IMR-90 (cell line): ENCODE results near the gene SPATA3. TPM values are rescaled to one million over a fixed set of nuclear protein-coding genes. Genes with fewer than 3 reads are reported as not detected.

Experiments used
- ATAC-seq: fragments of 200-7000 bp; cut with Tn5 transposase; 2 replicates; pipeline ENCODE4 v1.9.1; 2020; ENCODE audit warnings: low read depth, mild to moderate bottlenecking, moderate library complexity
- BruUV-seq: library from RNA; stranded (reverse); fragments of 400-500 nt; replicated peaks from 2 replicates; lab custom pipeline; 2021; lab: Mats Ljungman, UMichigan
- CTCF ChIA-PET: fragments of 300-600 bp; formaldehyde crosslinking; extraction: SDS; loops from one replicate; lab custom pipeline; 2021; ENCODE audit warnings: antibody characterized with exemption; lab: Yijun Ruan, JAX
- POLR2A ChIA-PET: fragments of 300-600 bp; sonication (Branson Sonifier 250); formaldehyde crosslinking; loops from one replicate; lab custom pipeline; 2022; ENCODE audit warnings: antibody characterized with exemption; ENCODE audit not compliant: unreplicated experiment; lab: Charles Lee
- DNase-seq: peaks from one replicate; pipeline ENCODE4 v3.0.0; 2013
- H2AFZ ChIP-seq: replicated peaks from 2 replicates; pipeline ENCODE3; 2013; ENCODE audit warnings: low read length, mild to moderate bottlenecking; ENCODE audit not compliant: poor library complexity
- H2AK5ac ChIP-seq: 2 replicates; pipeline ENCODE4 v1.6.1; 2013; ENCODE audit warnings: low read depth, low read length, inconsistent platforms
- H2AK9ac ChIP-seq: replicated peaks from 2 replicates; pipeline ENCODE3; 2013; ENCODE audit warnings: mild to moderate bottlenecking, low read depth, low read length, moderate library complexity; ENCODE audit not compliant: poor library complexity
- H2BK120ac ChIP-seq: 2 replicates; pipeline ENCODE4 v1.6.1; 2013; ENCODE audit warnings: low read depth, low read length, inconsistent platforms
- H2BK15ac ChIP-seq: 3 replicates; pipeline ENCODE4 v1.6.1; 2013; ENCODE audit warnings: low read depth, low read length, inconsistent platforms
- H2BK20ac ChIP-seq: 2 replicates; pipeline ENCODE4 v1.6.1; 2013; ENCODE audit warnings: low read depth, mild to moderate bottlenecking, inconsistent platforms, low read length, moderate library complexity
- H2BK5ac ChIP-seq: 2 replicates; pipeline ENCODE4 v1.6.1; 2013; ENCODE audit warnings: mild to moderate bottlenecking, low read depth, low read length, inconsistent platforms; ENCODE audit not compliant: poor library complexity, severe bottlenecking
- H3K14ac ChIP-seq: replicated peaks from 2 replicates; pipeline ENCODE4 v1.6.1; 2013; ENCODE audit warnings: low read depth, low read length, inconsistent platforms
- H3K18ac ChIP-seq: 2 replicates; pipeline ENCODE4 v1.6.1; 2013; ENCODE audit warnings: low read depth, low read length, control low read depth
- H3K23ac ChIP-seq: 2 replicates; pipeline ENCODE4 v1.6.1; 2013; ENCODE audit warnings: low read depth, low read length, inconsistent platforms
- H3K27ac ChIP-seq: 2 replicates; pipeline ENCODE4 v1.5.1; 2013; ENCODE audit warnings: mild to moderate bottlenecking, control low read depth, low read length; ENCODE audit not compliant: insufficient read depth
- H3K27me3 ChIP-seq: 2 replicates; pipeline ENCODE4 v1.6.1; 2013; ENCODE audit warnings: low read length; ENCODE audit not compliant: control insufficient read depth, insufficient read depth
- H3K36me3 ChIP-seq: 2 replicates; pipeline ENCODE4 v1.6.1; 2013; ENCODE audit warnings: low read length, mixed read lengths; ENCODE audit not compliant: control insufficient read depth, insufficient read depth
- H3K4ac ChIP-seq: 2 replicates; pipeline ENCODE4 v1.6.1; 2013; ENCODE audit warnings: low read depth, low read length, inconsistent platforms
- H3K4me1 ChIP-seq: 2 replicates; pipeline ENCODE4 v1.6.1; 2013; ENCODE audit warnings: low read length, mixed read lengths; ENCODE audit not compliant: control insufficient read depth, insufficient read depth
- H3K4me2 ChIP-seq: 2 replicates; pipeline ENCODE4 v1.6.1; 2013; ENCODE audit warnings: low read depth, mild to moderate bottlenecking, control low read depth, low read length, moderate library complexity
- H3K4me3 ChIP-seq: 2 replicates; pipeline ENCODE4 v1.5.1; 2013; ENCODE audit warnings: low read depth, mild to moderate bottlenecking, control low read depth, low read length, moderate library complexity; ENCODE audit not compliant: insufficient read depth
- H3K56ac ChIP-seq: 2 replicates; pipeline ENCODE4 v1.6.1; 2013; ENCODE audit warnings: low read length, inconsistent platforms; ENCODE audit not compliant: insufficient read depth; ENCODE audit errors: extremely low read depth
- H3K79me1 ChIP-seq, 2 experiments: 2 replicates each; pipeline ENCODE4 v1.6.1; 2013; ENCODE audit warnings: low read length in 2 of 2, inconsistent platforms in 1 of 2, low read depth in 1 of 2
- H3K9ac ChIP-seq: 2 replicates; pipeline ENCODE4 v1.6.1; 2013; ENCODE audit warnings: low read depth, low read length, control low read depth
- H3K9me1 ChIP-seq: 2 replicates; pipeline ENCODE4 v1.6.1; 2013; ENCODE audit warnings: low read length, inconsistent platforms; ENCODE audit not compliant: insufficient read depth
- H3K9me3 ChIP-seq: 2 replicates; pipeline ENCODE4 v1.6.1; 2013; ENCODE audit warnings: low read length; ENCODE audit not compliant: control insufficient read depth, insufficient read depth
- H4K20me1 ChIP-seq: 2 replicates; pipeline ENCODE4 v1.6.1; 2013; ENCODE audit warnings: low read length, inconsistent platforms; ENCODE audit not compliant: insufficient read depth
- H4K5ac ChIP-seq: 2 replicates; pipeline ENCODE4 v1.6.1; 2013; ENCODE audit warnings: mild to moderate bottlenecking, low read depth, low read length, control low read depth
- H4K8ac ChIP-seq, 2 experiments: 2 replicates each; pipeline ENCODE4 v1.6.1; 2013; ENCODE audit warnings: low read depth in 2 of 2, low read length in 2 of 2, control low read depth in 1 of 2, inconsistent platforms in 1 of 2
- H4K91ac ChIP-seq: 2 replicates; pipeline ENCODE4 v1.6.1; 2013; ENCODE audit warnings: low read depth, low read length, inconsistent platforms; ENCODE audit not compliant: insufficient read depth
- BHLHE40 ChIP-seq: fragments of 150-350 bp; IDR thresholded peaks from 2 replicates; pipeline ENCODE4 v1.6.1; 2016; ENCODE audit warnings: mild to moderate bottlenecking, low read depth, low read length
- CEBPB ChIP-seq: IDR thresholded peaks from 2 replicates; pipeline ENCODE4 v1.6.1; 2012; ENCODE audit warnings: low read depth, low read length, improper control_type of control experiment
- ELK1 ChIP-seq: fragments of 150-350 bp; IDR thresholded peaks from 2 replicates; pipeline ENCODE4 v1.6.1; 2016; ENCODE audit warnings: low read depth, mild to moderate bottlenecking, low read length, moderate library complexity, borderline replicate concordance
- FOS ChIP-seq: fragments of 150-350 bp; IDR thresholded peaks from 2 replicates; pipeline ENCODE4 v1.6.1; 2016; ENCODE audit warnings: low read depth, low read length
- MAFK ChIP-seq: IDR thresholded peaks from 2 replicates; pipeline ENCODE4 v1.6.1; 2012; ENCODE audit warnings: low read depth, low read length, improper control_type of control experiment
- MAZ ChIP-seq: IDR thresholded peaks from 2 replicates; pipeline ENCODE4 v1.6.1; 2012; ENCODE audit warnings: low read depth, mild to moderate bottlenecking, low read length, improper control_type of control experiment, moderate library complexity, borderline replicate concordance
- MXI1 ChIP-seq: IDR thresholded peaks from 2 replicates; pipeline ENCODE4 v1.6.1; 2012; ENCODE audit warnings: low read depth, mild to moderate bottlenecking, low read length, moderate library complexity, borderline replicate concordance
- NFE2L2 ChIP-seq: fragments of 150-350 bp; IDR thresholded peaks from 2 replicates; pipeline ENCODE4 v1.6.1; 2016; ENCODE audit warnings: low read depth, mild to moderate bottlenecking, low read length
- POLR2A ChIP-seq: IDR thresholded peaks from 2 replicates; pipeline ENCODE4 v1.6.1; 2012; ENCODE audit warnings: mild to moderate bottlenecking, low read depth, low read length
- RAD21 ChIP-seq: IDR thresholded peaks from 2 replicates; pipeline ENCODE4 v1.6.1; 2012; ENCODE audit warnings: low read length, improper control_type of control experiment
- RCOR1 ChIP-seq: IDR thresholded peaks from 2 replicates; pipeline ENCODE4 v1.6.1; 2012; ENCODE audit warnings: mild to moderate bottlenecking, low read length, improper control_type of control experiment; ENCODE audit not compliant: insufficient replicate concordance
- RFX5 ChIP-seq: IDR thresholded peaks from 2 replicates; pipeline ENCODE4 v1.8.0; 2012; ENCODE audit warnings: low read depth, mild to moderate bottlenecking, low read length, moderate library complexity
- SMC3 ChIP-seq: fragments of 150-350 bp; IDR thresholded peaks from 2 replicates; pipeline ENCODE4 v1.6.1; 2016; ENCODE audit warnings: low read depth, mild to moderate bottlenecking, antibody characterized with exemption, low read length, moderate library complexity
- WGBS, 2 experiments: methylation state at CpG; one replicate each; pipeline versions ENCODE4 v1.1.5 to v1.1.7; 2013; ENCODE audit warnings: missing lambda C conversion rate in 2 of 2; ENCODE audit not compliant: insufficient read length in 1 of 2; ENCODE audit errors: extremely low coverage in 2 of 2; 5-methylcytosine and 5-hydroxymethylcytosine counted together
- dilution Hi-C: fragments of 300-500 bp; cut with HindIII; formaldehyde crosslinking; loops from one replicate; pipeline ENCODE4 v1.14.3; 2018; ENCODE audit warnings: low sequenced_read_pairs; ENCODE audit not compliant: unreplicated experiment
- in situ Hi-C: fragments of 300-500 bp; cut with MboI; formaldehyde crosslinking; loops from 3 replicates; pipeline ENCODE4 v1.14.3; 2019; ENCODE audit warnings: low sequenced_read_pairs, inconsistent platforms, mixed read lengths
- intact Hi-C: fragments of 100-400 bp; cut with micrococcal nuclease; formaldehyde crosslinking; loops from 2 replicates; pipeline ENCODE4 v1.10.0; 2022
- polyA plus RNA-seq, 3 experiments: library from polyadenylated mRNA; depleted of rRNA; stranded (reverse); fragments of >200 nt; gene quantifications; 2 replicates each; pipeline ENCODE4 v1.2.3, GENCODE V29; 2012; ENCODE audit warnings: low replicate concordance in 1 of 3
- total RNA-seq: library from RNA; depleted of rRNA; stranded (reverse); fragments of >200 nt; gene quantifications from 2 replicates; pipeline ENCODE4 v1.2.3, GENCODE V29; 2012
- TF ChIP-seq, protein P1 (sequence below): fragments of 150-350 bp; IDR thresholded peaks from 2 replicates; pipeline ENCODE4 v1.6.1; 2017; ENCODE audit warnings: mild to moderate bottlenecking, antibody characterized with exemption, low read length, low read depth
- TF ChIP-seq, protein P2 (sequence below): conservative IDR thresholded peaks from 2 replicates; pipeline ENCODE4 v1.5.1; 2012; ENCODE audit warnings: mild to moderate bottlenecking, low read depth, low read length, improper control_type of control experiment

Gene SPATA3
- total and polyA plus RNA-seq, 2 of the 4 experiments (the other 2 are of a cell fraction) = not detected

GRCh38 chr2:231012463-231012862 lies 16.5 kb downstream of the SPATA3 start:
- no CpG with 5 or more reads among the region's 3 CpGs for WGBS, 2 experiments
- no peak overlapping the region for H3K23ac ChIP-seq
- no peak overlapping the region for H2AFZ ChIP-seq
- H2BK120ac ChIP-seq = no peak overlapping the region
- no peaks in the 10 kb centered on the region for H4K20me1 ChIP-seq
- no peaks in the 10 kb centered on the region for H3K79me1 ChIP-seq
- no peak overlapping the region for H3K18ac ChIP-seq
- no peak overlapping the region for H4K8ac ChIP-seq
- H3K14ac ChIP-seq = no peak overlapping the region
- CTCF ChIA-PET = no interaction called here
- ATAC-seq (no peak), DNase-seq (no peak)
- no peak overlapping the region for H3K9ac ChIP-seq
- POLR2A ChIA-PET = no interaction called here
- H2AK9ac ChIP-seq = no peak overlapping the region
- intact Hi-C loops = loop anchor here (10.0 kb wide), 1 partner anchor 58 kb away; no protein-coding TSS in a partner anchor
- no peak overlapping the region for H2BK5ac ChIP-seq
- no peaks in the 10 kb centered on the region for H3K4me1 ChIP-seq
- BruUV-seq = no TSS peak
- no peak overlapping the region for H2BK15ac ChIP-seq
- H3K4me3 ChIP-seq = no peak overlapping the region
- H3K36me3 ChIP-seq = no peaks in the 10 kb centered on the region
- H3K27ac ChIP-seq = no peak overlapping the region
- H3K9me3 ChIP-seq = no peaks in the 10 kb centered on the region
- no peak overlapping the region for H3K4me2 ChIP-seq
- no peak overlapping the region for H3K56ac ChIP-seq
- no peak overlapping the region for H4K5ac ChIP-seq
- dilution Hi-C loops = no loop called here
- no peak overlapping the region for H2BK20ac ChIP-seq
- H3K9me1 ChIP-seq = no peaks in the 10 kb centered on the region
- in situ Hi-C loops = no loop called here
- peaks cover 69% of the 10 kb centered on the region for H3K27me3 ChIP-seq
- no peak for TF ChIP-seq ELK1
- TF ChIP-seq MXI1 = no peak
- TF ChIP-seq SMC3 = no peak
- no peak for TF ChIP-seq MAFK
- no peak for TF ChIP-seq MAZ
- TF ChIP-seq, protein P1, sequence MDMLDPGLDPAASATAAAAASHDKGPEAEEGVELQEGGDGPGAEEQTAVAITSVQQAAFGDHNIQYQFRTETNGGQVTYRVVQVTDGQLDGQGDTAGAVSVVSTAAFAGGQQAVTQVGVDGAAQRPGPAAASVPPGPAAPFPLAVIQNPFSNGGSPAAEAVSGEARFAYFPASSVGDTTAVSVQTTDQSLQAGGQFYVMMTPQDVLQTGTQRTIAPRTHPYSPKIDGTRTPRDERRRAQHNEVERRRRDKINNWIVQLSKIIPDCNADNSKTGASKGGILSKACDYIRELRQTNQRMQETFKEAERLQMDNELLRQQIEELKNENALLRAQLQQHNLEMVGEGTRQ = no peak
- TF ChIP-seq FOS = no peak
- no peak for TF ChIP-seq RFX5
- TF ChIP-seq NFE2L2 = no peak
- no peak for TF ChIP-seq BHLHE40
- no peak for TF ChIP-seq RAD21
- no peak for TF ChIP-seq RCOR1
- TF ChIP-seq, protein P2, sequence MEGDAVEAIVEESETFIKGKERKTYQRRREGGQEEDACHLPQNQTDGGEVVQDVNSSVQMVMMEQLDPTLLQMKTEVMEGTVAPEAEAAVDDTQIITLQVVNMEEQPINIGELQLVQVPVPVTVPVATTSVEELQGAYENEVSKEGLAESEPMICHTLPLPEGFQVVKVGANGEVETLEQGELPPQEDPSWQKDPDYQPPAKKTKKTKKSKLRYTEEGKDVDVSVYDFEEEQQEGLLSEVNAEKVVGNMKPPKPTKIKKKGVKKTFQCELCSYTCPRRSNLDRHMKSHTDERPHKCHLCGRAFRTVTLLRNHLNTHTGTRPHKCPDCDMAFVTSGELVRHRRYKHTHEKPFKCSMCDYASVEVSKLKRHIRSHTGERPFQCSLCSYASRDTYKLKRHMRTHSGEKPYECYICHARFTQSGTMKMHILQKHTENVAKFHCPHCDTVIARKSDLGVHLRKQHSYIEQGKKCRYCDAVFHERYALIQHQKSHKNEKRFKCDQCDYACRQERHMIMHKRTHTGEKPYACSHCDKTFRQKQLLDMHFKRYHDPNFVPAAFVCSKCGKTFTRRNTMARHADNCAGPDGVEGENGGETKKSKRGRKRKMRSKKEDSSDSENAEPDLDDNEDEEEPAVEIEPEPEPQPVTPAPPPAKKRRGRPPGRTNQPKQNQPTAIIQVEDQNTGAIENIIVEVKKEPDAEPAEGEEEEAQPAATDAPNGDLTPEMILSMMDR = no peak
- TF ChIP-seq POLR2A = no peak
- TF ChIP-seq CEBPB = no peak
- H2AK5ac ChIP-seq = no peak overlapping the region
- no peak overlapping the region for H4K91ac ChIP-seq
- no peak overlapping the region for H3K4ac ChIP-seq
